HEK293T (cell line): ENCODE results near the gene PCDHGC5.

Experiments used
- BHLHE40 ChIP-seq: fragments of 450-650 bp; IDR thresholded peaks from 2 replicates; pipeline ENCODE4 v1.6.1; 2016; ENCODE audit warnings: mild to moderate bottlenecking, moderate library complexity, borderline replicate concordance
- FOXM1 ChIP-seq: fragments of 450-650 bp; IDR thresholded peaks from 2 replicates; pipeline ENCODE4 v1.6.1; 2017; ENCODE audit warnings: mild to moderate bottlenecking, borderline replicate concordance
- L3MBTL2 ChIP-seq: fragments of 450-650 bp; conservative IDR thresholded peaks from 2 replicates; pipeline ENCODE4 v1.6.1; 2016; ENCODE audit warnings: mild to moderate bottlenecking
- SUZ12 ChIP-seq: fragments of 450-650 bp; IDR thresholded peaks from 2 replicates; pipeline ENCODE4 v1.6.1; 2016; ENCODE audit warnings: mild to moderate bottlenecking

- TF ChIP-seq FOXM1, result no peak
- TF ChIP-seq L3MBTL2, result no peak
- TF ChIP-seq BHLHE40, result no peak
- TF ChIP-seq SUZ12, result no peak
Observed at GRCh38 chr5:141510160-141510559, 21.3 kb downstream of the PCDHGC5 start.
